Jurkat, Clone E6-1 (cell line): ENCODE data around the gene SOX18.

ENCODE experiments used
- DNase-seq: peaks from one replicate; pipeline ENCODE4 v3.0.0-alpha.2; 2011; ENCODE audit warnings: low read depth, low spot score
- H3K4me3 ChIP-seq: 2 replicates; pipeline ENCODE4 v1.5.1; 2011; ENCODE audit warnings: mild to moderate bottlenecking, low read length, control low read depth, moderate library complexity

Gene SOX18

DNA sequence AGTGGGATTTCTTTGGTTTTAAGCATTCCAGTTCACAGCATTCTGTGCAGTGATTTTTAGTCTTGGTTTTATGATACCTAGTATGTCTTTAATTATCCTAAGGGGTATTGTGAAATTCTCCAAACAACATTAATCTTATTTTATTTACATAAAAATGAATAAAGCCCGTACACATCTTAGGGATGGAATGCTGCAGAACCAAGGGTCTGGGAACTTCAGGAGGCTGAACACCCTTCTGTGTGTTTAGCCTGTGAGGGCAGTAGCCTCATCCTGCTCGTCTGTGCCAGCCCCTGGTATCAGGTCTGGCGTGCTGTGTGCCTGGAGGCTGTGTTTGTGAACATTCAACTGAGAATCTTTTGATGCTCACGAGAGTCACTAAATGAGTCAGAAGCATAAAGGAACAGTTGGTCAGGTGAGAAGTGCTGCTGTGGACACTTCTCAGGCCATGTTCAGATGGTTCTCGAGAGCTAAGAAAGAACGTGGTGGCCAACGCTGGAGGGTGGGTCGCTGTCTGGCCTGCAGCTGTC, 38.7 kb downstream of the SOX18 start:
- no peak for DNase-seq
- H3K4me3 ChIP-seq: no peak overlapping the region

DNA sequence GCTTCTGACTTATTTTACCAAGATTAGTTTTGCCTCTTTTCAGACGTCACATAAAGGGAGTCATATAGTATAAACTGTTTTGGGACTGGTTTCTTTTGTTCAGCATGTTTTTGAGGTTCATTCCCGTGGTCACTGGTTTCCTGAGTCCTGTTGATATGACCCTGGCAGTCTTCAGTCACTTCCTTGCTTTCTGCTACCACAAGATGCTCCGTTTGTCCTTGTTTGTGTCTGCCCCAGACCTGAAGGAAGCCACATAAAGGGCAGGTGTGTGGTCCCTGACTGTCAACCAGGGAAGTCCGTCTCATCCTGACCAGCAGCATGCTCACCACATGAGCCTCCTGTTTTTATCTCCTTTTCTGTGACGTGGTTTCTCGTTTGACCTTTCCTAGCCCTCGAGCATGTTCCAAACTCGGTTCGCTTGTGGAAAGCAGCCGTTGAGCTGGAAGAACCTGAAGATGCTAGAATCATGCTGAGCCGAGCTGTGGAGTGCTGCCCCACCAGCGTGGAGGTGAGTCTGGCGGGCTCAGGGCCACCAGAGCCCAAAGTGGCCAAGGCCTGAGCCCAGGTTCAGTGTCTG, 39.5 kb downstream of the SOX18 start:
- no peak overlapping the region for H3K4me3 ChIP-seq
- DNase-seq: no peak

DNA sequence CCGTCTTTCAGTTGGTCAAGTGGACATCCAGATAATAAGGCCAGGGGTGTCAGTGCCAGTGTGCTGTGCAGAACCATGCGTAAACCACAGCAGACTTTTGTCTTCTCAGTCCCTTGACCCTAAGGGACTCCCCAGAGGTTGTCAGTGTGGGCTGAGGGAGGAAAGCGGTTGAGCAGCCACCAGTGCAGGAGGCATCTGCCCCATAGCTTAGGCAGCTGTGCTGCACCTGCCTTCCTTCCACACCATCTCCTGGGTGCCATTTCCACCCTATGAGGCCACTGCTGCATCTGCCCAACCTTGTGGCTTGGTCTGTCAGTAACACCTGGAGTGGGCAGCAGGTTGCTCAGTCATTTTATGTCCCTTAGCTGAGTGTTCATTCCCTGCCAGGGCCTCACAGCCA, 42.5 kb downstream of the SOX18 start:
- no peak overlapping the region for H3K4me3 ChIP-seq
- no peak for DNase-seq

GRCh38 chr20:64006490-64006889, 42.9 kb downstream of the SOX18 start:
- no peak overlapping the region for H3K4me3 ChIP-seq
- DNase-seq: no peak

DNA sequence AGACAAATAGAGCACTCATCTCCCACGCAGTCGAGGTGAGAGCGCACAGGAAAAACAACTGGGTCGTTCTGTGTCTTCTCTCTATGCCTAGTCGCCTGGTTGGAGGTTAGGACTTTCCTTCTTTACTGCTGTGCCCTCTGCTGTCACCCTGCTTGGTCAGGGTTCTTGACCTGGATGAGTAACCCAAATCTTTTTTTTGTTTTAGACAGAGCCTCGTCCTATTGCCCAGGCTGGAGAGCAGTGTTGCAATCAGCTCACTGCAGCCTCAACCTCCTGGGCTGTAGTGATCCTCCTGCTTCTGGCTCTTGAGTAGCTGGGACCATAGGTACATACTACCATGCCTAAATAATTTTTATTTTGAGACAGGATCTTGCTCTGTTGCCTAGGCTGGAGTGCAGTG, 44.0 kb downstream of the SOX18 start:
- DNase-seq: no peak
- H3K4me3 ChIP-seq: no peak overlapping the region

DNA sequence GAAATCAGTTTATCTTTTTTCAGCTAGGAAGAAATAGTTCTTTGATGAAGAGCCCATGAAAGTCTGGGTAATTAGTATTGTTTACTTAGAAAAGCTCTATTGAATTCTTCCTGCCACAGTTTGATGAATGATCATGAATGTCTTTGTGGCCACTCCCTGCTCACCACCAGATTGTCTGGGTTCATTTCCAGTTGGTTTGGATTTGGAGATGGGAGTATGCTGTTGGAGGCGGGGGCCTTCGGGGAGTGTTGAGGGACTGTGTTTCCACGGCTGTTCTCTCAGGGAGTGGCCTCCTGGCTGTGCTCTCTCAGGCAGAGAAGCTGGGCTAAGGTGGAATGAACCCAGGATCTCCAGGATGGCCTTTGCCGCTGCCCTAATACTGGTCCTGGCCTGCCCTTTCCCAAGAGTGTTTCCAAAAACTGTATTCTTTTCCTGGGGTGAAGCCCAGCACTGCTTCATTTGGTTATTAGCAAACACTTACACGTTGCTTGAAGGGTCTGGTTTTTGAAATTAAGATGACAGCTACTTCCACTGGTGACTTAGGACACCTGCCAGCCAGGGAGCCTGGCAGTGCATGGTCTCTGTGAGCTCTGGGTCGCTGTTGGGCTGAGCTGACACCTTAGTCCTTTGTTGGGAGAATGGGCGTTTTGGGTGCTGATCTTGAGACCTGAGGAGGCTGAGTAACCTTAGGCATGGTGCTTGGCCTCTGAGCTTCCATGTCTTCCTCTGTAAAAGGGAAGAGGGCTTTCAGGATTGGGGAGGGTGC, 45.3 kb downstream of the SOX18 start:
- no peak for DNase-seq
- H3K4me3 ChIP-seq: no peak overlapping the region

DNA sequence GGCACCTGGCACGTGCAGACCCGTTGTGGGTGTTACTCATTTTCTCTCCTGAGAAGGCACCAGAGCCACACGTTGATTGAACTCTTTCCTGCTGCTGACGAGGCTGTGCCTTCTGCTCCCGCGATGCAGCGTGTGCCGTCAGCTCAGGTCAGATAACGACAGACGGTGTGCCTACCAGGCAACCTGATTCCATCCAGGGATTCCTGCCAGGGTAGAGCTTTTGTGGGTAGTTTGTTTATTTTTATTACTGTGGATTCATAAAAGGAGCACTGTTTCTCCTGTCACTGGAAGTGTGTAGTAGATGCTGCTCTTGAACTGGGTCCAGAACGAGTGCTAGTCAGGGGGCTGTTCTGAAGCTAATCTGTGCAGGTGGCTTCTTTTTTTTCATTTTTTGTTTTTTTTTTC, 47.8 kb downstream of the SOX18 start:
- no peak overlapping the region for H3K4me3 ChIP-seq
- no peak for DNase-seq

GRCh38 chr20:64000906-64001305, 48.5 kb downstream of the SOX18 start:
- H3K4me3 ChIP-seq: no peak overlapping the region
- DNase-seq: no peak
